Medulla oblongata (tissue), 1 donor: ENCODE data around the gene NEU2.
A peak's percentile ranks its signal among the peaks of the same experiment; 100 is the strongest.
"Not testable (repeated sequence)": the region's sequence is repeated elsewhere in the genome, so short reads cannot be mapped to it uniquely, and the experiment has no call there.

Source experiments
- DNase-seq: peaks from one replicate; pipeline ENCODE4 v3.0.0-alpha.2; 2015; ENCODE audit errors: extremely low spot score

The NEU2 gene

DNA sequence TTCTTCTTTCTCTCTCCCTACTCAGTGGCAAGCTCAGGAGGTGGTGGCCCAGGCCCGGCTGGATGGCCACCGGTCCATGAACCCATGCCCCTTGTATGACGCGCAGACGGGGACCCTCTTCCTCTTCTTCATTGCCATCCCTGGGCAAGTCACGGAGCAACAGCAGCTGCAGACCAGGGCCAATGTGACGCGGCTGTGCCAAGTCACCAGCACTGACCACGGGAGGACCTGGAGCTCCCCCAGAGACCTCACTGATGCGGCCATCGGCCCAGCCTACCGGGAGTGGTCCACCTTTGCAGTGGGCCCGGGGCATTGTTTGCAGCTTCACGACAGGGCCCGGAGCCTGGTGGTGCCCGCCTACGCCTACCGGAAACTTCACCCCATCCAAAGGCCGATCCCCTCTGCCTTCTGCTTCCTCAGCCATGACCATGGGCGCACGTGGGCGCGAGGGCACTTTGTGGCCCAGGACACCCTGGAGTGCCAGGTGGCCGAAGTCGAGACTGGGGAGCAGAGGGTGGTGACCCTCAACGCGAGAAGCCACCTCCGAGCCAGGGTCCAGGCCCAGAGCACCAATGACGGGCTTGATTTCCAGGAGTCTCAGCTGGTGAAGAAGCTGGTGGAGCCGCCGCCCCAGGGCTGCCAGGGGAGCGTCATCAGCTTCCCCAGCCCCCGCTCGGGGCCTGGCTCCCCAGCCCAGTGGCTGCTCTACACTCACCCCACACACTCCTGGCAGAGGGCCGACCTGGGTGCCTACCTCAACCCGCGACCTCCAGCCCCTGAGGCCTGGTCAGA lies 1.8 kb downstream of the NEU2 start:
- no peak for DNase-seq

DNA sequence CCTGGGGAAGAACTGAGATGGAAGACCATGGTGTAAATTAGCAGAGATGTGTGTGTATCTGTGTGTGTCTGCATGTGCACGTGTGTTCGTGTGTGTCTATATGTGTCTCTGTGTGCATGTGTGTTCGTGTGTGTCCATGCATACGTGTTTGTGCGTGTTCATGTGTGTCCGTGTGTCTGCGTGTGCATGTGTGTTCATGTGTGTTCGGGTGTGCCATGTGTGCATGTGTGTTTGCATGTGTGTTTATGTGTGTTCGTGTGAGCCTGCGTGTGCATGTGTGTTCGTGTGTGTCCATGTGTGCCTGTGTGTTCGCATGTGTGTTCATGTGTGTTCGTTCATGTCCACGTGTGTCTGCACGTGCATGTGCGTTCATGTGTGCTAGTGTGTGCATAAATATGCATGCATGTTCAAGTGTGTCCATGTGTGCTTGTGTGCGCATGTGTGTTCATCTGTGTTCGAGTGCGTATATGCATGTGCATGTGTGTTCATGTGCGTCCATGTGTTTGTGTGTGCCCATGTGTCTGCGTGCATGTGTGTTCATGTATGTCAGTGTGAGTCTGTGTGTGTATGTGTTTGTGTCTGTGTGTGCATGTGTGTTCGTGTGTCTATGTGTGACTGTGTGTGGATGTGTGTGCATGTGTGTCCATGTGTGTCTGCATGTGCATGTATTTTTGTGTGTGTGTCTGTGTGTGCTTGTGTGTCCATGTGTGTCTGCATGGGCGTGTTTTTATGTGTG lies 3.1 kb downstream of the NEU2 start:
- no peak for DNase-seq

DNA sequence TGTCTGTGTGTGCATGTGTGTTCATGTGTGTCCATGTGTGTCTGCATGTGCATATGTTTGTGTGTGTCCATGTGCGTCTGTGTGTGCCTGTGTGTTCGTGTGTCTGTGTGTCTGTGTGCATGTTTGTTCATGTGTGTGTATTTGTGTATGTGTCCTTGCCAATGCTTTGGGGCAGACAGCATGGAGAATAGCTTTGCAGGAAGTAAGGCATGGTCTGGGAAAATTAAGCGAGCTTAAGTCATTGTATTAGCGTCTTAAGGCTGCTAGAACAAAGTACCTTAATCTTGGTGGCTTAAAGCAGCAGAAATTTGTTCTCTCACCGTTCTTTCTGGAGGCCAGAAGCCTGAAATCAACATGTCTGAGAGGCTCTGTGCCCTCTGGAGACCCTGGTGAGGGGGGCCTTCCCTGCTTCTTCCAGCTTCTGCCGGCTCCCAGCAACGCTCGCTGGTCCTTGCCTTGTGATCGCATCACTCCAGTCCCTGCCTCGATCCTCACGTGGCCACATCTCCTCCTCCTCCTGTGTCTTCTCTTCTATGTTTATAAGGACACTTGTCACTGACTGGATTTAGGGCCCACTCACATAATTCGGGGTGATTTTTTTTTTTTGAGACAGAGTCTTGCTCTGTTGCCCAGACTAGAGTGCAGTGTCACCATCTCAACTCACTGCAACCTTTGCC lies 3.8 kb downstream of the NEU2 start:
- no peak for DNase-seq

DNA sequence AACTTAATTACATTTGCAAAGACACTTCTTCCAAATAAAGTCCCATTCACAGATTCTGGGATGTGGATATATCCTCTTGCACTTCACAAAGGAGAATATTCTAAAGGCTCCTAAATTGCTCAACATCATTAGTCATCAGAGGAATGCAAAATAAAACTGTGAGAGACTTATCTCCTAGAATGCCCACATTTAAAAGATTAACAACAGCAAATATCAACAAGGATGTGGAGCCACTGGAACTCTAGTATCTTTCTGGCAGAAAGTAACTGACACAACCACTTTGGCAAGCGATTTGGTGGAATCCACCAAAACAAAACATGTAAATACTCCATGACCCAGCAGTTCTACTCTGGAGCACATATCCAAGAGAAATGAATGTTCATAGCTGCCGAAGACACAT lies 4.6 kb downstream of the NEU2 start:
- no peak for DNase-seq

DNA sequence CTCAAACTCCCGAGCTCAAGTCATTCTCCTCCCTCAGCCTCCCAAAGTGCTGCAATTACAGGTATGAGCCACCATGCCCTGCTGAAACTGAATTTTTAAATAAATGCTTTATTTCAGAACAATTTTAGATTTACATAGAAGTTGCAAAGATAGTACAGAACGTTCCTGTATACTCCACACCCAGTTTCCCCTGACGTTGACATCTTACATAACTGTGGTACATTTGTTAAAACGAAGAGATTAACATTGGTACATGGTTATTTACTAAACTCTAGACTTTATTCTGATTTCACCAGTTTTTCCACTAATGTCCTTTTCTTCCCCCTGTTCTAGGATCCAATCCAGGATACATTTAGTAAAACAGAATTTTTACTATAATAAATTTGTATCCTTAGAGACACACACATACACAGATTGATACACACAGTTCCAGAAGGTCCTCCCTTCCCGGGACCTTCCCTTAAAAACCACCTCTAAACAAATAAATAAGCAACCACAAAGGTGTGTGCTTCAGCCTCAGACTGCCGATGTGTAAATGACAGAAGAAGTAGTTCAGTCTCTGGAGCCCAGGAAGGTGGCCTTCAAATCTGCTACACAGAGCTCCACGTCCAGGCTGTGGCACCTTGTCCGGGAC lies 6.9 kb downstream of the NEU2 start:
- DNase-seq: no peak

DNA sequence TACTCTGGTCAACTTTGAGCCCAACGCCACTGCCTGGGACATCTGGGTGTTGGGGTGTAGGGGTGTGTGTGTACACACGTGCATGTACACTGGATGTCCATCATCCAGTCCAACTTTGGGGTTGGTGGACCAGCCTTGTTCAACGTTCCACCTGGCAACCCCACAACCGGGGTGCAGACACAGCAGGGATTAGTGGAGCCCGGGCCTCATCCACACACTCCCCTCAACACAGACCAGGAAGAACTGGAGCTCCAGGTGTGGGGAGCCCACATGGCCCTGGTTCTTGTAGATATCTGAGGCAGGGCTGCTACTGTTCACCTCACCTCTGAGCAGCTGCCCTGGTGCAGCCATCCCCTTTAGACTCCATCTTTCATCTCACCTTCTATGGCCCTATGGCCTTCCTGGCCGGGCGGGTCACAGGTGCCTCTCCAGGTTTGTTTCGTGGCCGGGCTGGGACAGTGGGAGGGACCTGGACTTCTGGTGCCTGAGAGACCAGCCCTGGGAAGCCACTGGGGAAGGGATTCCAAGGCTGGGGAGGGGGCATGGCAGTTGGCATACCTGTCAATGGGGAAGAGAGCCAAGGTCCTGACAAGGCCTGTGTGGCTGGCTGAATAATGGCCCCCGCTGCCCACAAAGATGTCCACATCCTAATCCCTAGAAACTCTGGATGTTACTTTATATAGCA lies 7.5 kb downstream of the NEU2 start:
- DNase-seq: no peak

DNA sequence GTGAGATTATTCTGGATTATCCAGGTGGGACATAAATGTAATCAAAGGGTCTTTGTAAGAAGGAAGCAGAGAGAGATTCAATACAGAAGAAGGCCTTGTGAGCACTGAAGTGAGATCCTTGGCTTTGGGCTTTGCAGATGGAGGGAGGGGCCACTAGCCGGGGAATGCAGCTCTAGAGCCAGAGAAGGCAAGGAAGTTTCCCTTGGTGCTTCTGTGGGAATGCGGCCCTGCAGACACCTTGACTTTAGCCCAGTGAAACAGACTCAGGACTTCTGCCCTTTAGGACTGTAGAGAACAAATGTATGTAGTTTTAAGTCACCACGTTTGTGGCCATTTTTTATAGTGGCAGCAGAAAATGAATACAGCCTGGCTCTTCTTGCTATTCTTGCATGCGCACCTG lies 8.1 kb downstream of the NEU2 start:
- no peak for DNase-seq

DNA sequence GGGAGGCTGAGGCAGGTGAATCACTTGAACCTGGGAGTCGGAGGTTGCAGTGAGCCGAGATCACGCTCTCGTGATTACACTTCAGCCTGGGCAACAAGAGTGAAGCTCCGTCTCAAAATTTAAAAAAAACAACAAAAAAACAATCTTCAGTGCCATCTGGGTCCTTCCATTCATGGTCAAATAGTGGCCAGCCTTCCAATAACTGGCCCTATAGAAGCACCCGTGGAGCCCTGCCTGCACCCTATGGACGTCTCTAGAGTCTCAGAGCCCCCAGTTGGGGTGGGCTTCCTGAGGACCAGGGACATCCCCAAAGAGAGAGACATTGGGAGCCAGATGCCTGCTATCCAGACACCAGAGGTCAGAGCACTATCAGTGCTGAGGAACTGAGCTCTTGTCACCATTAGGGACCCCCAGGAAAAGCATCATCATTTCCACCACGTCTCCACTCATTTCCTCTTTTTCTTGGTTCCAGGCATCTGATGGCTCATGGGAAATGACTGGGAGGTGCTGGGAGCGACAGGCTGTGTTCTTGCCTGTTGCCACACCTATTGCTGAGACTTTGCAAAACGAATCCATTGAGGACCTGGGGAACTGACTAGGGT lies 9.4 kb downstream of the NEU2 start:
- no peak for DNase-seq

DNA sequence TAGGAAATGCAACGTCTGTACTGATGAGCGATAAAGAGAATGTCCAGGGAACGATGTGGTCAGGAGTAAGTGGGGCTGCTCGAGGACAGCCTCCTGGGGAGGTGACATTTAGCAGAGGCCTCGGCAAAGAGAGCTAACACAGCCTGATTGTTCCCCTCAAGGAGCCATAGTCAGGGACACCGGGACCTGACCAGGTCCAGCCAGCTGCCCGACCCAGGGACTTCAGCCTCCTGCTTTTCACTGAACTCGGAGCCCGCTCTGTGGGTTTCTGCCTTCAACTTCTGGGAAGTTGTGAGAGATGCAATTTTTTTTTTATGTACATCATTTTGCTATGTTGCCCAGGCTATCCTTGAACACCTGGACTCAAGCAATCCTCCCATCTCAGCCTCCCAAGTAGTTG lies 10.1 kb downstream of the NEU2 start:
- no peak for DNase-seq

DNA sequence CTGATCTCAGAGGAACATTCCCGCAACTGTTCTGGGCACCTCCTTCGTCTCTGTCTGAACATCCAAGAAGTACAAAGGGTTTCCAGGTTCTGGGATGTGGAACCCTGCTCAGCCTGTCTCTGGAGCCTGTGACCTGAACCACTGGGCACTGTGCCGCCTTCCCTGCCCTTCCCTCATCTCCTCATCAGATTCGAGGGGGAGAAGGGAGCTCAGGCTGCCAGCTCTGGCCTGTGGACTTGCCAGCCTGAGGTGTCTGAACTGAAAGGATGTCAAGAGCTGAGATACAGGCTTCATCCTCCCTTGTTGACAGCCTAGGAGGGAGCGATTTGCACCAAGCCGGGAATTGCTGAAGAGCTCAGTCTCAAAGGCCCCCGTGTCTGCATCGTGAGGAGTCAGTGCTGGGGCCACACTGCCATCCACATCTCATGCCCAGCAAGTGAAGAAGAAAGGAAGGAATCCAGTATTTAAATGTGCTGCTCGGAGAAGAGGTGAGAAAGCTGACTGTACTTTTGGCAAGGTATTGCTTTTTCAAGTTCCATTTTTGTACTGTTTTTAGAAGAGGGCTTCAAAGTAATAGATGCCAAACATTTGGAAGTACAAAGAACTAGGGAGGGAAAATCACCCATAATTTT lies 12.6 kb downstream of the NEU2 start:
- no peak for DNase-seq

DNA sequence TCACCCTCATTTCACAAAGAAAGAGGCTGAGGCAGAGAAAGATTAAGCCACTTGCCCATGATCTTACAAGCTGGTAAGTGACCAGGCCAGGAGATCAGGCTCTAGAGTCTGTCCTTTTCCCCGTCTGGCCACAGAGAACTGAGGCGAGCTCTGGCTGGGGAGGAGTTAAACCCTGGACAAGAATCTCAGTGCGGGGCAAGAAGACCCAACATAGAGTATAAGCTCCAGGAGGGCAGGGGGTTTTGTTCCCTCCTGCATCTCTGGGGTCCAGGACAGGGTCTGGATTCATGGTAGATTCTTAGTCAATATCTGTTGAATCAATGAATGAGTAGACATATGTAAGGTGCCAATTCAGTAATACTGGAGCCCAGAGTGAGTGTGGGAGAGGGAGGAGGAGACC lies 14.7 kb downstream of the NEU2 start:
- no peak for DNase-seq

DNA sequence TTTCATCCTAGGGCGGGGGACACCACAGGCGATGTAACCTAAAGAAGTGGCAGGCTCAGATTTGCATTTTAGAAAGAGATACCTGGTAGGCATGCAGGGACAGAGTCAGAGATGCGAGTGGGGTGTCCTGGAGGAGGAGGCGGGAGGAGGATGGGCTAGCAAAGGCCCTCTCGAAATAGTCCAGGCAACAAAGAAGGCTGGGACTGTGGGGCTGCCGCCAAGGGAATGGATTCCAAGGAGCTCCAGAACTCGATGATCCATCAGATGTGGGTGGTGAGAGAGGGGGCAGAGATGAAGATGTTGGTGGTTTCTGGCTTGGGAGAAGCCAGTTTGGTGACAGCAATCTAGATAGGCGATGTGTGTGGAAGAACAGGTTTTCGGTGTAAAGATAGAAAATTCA lies 15.2 kb downstream of the NEU2 start:
- no peak for DNase-seq

DNA sequence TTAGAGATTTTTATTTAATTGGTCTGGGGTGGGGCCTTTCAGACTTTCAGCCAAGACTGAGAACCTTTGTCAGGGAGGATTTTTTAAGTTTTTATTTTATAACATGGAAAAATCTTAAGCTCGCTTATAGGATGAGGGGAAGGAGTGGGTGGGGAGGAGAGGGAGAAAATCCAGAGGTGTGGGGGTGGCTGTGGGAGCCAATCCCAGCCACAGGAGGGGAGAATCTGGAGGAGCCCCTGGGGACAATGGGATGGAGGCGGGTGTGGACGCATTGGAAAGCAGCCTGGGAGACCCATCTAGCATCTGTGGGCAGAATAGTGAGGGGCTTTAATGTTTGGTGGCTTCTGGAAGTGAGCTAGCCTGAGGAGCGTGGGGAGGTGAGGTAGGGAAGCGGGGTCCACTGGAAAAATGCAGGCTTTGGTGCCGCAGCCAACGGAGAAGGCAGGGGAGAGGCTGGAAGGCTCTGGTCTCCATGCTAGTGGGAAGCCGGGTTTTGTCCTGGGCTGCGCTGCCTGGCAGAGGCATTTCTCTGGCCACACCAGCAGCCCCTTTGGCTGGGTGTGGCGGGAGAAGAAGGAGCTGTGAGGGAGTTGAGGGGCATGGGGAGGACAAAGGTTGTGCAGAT lies 16.2 kb downstream of the NEU2 start:
- no peak for DNase-seq

DNA sequence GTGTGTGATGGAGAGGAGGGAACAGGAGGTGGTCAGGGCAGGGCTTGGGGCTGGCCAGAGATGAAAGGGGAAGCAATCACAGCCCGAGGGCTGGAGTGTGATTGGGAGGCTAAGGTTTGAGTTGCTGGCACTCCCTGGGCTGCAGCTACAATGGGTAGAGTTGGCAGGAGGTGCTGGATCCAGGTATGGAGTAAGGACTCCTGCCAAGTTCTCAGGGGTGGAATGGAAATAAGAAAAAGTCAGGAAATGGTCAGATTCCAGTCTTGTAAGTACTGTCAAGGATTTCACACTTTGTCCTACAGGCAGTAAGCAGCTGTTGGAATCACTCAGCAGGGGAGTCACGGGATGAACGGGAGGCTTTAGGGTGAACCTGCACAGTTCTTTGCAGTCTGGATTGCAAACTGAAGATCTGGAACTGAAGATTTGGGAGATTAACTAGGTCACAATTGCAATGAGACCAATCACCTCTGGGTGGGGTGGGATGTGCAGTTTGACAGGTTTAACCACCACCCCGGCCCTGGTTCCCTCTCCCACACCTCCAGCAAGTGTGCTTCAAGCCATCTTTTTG lies 16.8 kb downstream of the NEU2 start:
- no peak for DNase-seq

DNA sequence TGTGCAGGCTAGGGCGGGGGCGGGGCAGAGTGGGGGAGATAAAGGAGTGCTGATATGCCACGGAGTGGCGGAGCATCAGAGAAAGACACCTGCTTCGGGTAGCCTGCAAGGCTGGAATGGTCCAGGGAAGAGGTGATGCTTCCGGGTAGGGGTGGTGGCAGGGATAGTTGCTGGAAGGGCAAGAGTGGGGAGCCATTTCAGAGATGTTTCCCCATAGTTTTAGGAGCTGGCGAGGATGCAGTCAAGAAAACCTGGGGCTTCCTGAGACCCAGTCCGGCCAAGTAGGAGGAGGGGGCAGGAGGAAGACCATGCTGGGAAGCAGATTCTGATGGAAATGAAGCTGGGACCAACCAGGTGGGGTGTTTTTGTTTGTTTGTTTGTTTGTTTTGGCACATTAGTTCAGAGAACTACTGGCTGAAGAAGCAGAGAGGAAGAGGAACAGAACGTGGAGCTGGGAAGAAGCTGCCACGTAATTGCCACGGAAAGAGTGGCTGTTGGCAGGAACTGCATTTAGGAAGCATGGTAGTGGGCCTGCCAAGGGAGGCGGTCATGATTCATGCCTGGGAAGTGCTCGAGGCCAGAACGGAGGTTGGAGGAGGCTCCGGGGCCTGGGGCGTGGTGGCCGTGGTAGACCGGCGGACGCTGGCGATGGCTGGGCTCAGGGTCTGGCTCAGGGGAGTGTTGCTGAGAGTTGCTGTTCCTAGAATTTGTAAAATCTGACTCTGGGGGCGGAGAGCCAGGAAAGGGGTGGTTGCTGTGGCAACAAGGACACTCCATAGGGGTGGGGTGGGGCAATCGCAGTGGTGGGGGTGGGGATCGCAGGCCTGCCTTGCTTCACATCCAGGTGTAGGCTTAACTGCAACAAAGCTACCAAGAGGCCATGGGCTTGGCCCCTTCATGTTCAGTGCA lies 19.0 kb downstream of the NEU2 start:
- no peak for DNase-seq

DNA sequence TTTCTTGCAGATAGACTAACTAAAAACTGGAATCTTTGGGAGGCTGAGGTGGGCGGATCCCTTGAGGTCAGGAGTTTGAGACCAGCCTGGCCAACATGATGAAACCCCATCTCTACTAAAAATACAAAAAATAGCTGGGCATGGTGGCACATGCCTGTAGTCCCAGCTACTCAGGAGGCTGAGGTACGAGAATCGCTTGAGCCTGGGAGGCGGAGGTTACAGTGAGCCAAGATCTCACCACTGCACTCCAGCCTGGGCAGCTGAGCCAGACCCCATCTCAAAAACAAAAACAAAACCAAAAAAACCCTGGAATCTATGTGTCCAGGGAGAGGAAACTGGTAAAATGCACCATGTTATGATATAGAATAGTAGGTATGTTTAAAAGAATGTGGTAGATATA lies 20.0 kb downstream of the NEU2 start:
- DNase-seq: not testable (repeated sequence)

DNA sequence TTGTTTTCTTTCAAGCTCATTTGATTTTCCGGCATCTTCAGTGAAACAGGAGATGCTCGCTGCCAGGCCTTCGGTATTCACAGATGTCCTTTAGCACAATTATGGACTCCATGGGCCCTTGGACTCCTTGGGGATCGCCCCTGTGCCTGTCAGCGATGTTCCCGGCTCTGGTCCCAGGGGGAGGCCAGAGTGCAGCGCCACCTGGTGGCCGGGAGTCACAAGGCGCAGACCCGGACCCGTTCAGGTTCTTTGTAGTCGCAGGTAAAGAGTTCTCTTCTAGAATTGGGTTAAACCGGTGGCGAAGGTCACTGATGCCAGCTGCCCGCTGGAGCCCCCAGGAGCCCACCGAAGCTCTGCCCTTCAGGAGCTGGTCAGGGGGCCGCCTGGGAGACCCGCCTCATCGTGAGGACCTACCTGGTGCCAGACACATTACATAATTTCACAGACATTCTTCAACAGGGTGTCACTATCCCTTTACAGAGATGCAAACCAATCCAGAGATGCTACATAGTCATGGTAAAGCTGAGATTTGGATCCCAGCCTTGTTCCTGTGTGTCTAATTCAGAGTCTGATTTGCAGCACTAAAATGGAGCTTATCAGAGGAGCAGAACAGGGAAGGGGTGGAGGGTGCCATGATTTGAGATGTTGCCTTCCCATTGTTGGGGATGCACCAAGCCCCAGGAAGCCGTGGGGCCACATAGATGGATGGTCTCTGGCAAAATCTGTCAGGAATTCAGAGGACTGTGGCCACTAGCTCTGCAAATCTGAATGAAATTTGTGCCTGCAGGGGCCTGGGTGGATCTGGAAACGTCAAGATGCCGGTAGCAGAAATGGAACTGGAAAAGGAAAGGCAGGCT lies 21.7 kb downstream of the NEU2 start:
- DNase-seq: peak; percentile 64

DNA sequence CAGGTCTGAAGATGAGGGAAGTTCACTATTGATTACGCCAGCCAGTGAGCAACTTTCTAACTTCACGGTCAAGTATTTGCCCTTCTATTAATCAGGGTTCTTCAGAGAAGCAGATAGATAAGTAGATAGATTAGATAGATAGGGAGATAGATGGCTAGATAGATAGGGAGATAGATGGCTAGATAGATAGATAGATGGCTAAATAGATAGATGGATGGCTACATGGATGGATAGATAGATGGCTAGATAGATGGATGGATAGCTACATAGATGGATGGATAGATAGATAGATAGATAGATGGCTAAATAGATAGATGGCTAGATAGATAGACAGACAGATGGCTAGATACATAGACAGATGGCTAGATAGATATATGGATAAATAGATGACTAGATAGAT lies 22.9 kb downstream of the NEU2 start:
- DNase-seq: no peak
